GOT3 (cell line): ENCODE results near the gene EIF3I.
"Not testable (repeated sequence)": the region's sequence is repeated elsewhere in the genome, so short reads cannot be mapped to it uniquely, and the experiment has no call there.

Experiments used
- DNase-seq: peaks from one replicate; lab custom pipeline; 2025; ENCODE audit warnings: mixed read lengths; lab: John Stamatoyannopoulos, UW

Gene EIF3I

DNA sequence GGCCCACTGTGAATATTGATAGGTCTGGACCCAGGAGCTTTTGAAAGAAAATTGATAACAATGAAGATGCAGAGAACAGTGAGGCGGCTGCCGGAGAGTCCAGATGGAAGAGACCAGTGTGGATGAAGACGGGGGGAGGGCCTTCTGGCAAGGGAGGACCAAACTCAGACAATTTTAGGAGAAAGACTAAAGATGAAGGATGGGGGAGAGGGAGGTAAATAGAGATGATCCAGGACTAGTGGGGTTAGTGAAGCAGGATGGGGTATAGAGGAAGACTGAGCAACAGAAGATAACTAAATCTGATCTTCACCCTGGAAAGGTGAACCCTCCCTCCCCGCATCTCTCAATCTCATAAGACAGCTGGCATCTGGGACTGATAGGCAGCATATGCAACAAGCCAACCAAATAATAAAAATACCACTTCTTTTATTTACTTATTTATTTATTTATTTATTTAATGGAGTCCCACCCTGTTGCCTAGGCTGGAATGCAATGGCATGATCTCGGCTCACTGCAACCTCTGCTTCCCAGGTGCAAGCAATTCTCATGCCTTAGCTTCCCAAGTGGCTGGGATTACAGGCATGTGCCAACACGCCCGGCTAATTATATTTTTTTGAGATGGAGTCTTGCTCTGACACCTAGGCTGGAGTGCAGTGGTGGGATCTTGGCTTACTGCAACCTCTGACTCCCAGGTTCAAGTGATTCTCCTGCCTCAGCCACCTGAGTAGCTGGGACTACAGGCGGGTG, 10.5 kb downstream of the EIF3I start:
- no peak for DNase-seq

DNA sequence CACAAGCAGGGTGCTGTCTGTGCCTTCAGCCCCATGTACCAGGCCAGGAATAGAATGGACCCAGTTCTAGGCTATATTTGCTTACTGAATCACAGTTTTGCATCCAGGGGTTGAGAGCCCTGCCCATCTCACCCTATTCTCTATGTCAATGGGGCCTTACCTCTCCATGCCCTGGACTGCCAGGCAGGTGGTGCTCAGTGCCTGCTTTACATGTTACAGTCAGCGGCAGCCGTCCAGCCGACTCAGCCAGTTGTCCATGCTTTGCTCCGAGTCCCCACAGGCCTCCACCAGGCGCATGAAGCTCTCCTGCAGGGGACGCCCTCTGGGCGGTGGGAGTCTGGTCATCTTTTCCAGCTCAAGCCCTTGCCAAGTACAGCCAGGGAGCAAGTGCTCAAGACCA, 12.6 kb downstream of the EIF3I start:
- DNase-seq: no peak

DNA sequence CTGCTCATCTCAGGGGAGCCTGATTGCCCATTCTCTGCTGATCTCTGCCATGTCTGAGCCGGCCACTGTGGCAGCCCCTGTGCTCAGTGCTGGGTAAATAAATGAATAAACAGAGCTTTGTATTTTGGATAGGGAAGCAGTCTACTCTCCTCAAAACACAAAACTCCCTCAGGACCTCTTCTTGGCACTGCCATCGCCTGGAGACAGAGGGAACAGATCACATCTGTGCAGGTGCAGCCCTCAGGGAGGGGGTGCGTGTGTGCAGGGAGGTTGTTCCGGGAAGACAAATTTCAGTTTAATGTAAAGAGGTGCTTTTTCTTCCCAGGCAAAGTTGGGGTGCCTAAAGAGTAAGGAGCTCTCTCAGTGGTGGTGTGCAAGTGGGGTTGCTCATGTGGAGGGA, 17.1 kb downstream of the EIF3I start:
- DNase-seq: no peak

DNA sequence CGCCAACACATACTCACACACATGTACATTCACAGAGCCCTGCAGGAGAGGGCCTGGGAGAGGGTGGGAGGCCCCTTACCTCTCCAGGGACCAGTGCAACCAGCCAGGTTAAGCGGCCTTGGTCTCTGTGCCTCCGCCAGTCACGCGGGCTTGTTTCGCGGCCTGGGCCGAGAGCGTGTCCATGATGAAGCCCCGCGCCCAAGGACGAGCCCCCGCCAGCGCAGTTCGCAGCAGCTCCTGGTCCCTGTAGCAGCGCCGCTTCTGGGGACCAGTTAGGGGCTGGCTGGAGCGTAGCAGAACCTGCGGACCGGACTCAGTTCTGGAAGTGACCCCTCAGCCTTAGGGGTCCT, 17.6 kb downstream of the EIF3I start:
- DNase-seq: no peak

DNA sequence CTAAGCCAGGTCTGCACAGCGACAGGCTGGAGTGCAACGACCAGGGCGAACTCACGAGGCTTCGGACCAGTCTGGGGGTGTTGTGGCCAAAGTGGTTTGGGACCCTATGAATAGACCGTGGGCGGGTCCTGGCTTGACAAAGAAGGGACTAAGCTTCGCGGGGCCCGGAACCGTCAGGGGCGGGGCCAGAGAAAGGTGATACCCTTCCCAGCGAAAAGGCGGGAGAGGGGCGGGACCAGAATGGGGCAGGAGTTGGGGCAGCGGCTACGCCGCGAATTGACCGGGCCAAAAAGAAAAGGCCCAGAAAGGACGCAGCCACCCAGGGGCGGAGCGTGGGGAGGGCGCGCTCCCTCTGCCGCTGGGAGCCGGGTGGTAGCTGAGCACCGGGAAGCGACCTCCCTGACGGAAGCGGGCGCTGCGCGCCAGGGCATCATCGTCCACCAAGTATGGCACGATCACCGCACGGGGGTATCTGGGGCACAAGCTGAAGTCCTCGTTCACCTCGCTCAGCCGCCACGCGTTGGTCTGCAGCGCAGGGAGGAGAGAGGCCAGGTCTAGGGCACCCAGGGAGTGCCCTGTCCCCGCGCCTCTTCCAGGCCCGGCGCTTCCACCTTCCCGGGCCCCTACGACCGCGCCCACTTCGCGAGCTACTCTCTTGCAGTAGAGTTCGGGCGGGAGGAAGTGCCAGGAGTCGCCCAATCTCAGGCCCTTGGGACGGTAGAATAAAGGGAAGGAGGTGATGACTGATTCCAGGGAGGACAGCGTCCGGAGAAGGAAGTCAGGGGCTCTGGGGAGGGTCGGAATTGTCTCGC, 18.1 kb downstream of the EIF3I start:
- no peak for DNase-seq

DNA sequence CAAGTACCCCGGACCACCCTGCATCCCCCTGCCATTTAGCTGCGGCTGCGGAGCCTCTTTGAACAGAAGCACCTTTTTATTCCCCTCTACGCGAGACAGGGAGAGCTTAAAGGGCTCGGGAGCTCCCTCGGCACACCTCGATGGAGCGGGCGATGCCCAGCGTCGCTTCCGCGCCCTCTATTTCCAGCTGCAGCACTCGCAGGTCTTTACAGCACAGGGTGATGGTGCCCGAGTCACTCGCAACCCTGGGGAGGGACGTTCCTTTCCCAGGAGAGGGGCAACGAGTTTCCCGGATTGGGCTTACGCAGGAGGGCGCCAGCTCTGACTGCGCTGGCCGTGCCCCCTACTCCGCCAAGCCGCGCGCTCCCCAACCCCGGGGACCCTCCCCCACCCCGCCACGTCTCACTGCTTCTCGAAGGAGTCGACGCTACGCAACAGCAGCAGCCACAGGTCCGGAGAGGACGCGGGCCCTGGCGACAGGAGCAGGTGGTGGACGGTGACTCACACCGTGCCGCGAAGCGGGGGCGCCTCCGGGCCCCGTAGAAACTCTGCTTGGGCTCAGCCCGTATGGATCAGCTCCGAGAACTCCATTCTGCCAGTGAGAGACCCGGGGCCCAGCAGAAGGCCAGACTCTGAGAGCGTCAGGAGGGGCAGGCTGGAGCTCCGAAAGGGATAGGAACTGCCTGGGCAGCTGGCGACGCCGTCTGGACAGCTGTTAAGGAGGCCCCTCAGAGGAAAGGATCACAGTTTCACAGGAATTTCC, 19.0 kb downstream of the EIF3I start:
- DNase-seq: no peak

DNA sequence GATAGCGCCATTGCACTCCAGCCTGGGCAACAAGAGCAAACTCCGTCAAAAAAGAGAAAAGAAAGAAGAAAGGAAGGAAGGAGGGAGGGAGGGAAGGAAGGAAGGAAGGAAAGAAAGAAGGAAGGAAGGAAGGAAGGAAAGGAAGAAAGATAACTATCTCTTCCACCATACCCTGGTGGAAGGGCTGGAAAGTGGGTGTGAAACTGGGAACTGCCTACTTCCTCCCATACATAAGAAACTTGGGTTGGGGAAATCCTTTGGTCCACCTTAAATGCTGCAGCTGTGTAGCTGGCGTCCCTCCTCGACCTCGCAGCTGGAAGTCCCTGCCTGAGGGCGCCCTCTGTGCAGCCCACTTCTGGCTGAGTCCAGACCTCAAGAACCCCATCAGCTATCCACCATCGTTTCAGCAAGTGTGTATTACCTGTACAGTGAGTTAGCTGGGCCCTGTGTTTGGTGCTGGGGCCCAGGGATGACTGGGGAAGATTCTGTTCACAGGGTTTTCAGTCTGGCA, 20.2 kb downstream of the EIF3I start:
- DNase-seq: no peak

DNA sequence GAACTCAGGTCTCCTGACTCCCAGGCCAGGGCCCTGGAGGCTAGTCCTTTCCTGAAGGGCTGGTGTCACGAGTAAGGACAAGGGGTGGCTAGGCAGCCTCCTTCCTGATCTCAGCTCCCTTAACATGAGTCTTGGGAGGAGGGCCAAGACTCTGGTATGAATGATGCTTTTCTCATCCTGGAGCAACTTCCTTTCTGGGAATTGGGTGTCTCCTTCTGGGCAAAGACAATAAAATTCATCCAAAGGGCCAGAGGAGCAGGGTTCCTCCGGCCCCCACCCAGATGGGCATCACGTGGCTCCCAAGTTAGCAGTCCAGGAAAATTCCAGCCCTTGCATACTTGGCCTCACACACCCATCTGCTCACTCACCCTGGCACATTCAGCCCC, 24.7 kb downstream of the EIF3I start, which contains the start of gene FAM167B:
FAM167B (plus strand) TSS at position 335 of the 386 bp plus-strand sequence. CDS start 200 bp downstream, outside the sequence.
- DNase-seq: no peak

DNA sequence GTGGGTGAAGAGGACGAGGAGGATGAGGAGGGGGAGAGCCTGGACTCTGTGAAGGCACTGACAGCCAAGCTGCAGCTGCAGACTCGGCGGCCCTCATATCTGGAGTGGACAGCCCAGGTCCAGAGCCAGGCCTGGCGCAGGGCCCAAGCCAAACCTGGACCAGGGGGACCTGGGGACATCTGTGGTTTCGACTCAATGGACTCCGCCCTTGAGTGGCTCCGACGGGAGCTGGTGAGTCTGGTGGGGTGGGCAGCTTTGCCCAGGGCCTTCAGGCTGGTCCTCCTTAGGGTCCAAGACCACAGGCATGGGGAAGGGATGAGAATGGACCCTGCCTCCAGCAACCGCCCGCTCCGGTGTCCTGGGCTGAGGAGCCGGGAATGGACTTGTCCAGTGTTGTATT, 25.2 kb downstream of the EIF3I start:
- DNase-seq: no peak

DNA sequence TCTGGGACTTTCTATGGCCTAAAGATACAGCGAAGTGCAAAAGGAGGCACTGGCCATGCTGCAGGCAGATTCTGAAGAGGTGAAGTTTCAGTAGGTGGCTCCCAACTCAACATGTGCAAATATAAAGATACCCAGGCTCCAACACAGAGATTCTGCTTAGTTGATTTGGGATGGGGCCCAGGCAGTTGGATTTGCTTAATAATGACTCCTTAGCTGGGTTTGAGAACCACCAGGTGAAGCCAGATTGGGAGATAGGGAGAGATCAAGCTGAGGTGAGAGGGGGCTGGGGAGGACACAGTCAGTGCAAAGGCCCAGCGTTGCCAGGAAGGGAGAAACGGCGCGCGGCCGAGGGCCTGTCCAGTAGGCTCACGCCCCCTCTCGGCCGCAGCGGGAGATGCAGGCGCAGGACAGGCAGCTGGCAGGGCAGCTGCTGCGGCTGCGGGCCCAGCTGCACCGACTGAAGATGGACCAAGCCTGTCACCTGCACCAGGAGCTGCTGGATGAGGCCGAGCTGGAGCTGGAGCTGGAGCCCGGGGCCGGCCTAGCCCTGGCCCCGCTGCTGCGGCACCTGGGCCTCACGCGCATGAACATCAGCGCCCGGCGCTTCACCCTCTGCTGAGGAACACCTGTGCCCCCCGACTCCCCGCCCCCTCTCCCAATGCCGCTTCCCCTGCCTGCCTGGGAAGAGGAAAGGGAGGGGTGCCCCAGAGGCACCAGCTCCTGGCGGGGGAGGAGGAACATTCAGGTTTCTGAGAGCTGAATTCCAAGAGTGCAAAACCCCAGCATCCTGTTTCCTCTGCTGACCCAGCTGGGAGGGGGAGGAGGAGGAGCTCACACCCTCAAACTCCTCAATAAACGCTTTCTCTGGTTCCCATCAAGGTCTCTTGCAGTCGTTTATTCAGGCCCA, 26.0 kb downstream of the EIF3I start:
- DNase-seq: no peak

DNA sequence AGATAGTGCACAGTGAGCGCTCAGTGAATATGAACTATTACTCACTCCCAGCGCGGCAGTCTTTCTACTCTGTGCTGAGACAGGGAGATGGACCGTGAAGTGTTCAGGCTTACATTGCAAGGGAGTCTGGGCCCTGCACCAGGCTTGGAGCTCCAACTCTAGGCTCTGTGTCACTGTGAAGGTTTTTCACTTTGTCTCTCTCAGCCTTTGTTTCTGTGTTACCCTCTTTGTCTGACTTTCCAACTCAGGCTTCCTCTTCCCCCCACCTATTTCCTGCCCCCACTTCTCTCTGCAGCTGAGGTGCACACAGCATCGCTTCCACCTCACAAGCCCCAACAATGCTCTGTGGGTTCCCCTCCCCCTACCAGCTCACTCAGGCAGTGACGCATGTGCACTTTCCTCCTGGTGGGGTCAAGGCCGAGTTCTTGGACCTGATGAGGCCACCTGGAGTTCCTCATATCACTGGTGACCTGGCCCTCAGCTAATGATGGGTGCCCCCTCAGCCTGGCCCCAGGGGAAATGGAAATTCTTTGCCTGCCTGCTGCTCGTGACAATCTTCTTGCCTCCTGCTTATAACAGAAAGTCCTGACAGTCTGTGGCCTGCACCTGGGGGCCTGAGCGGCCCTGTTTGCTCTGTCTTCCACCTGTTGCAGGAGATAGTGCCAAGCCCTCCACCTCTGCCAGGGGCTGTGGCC, 27.8 kb downstream of the EIF3I start:
- no peak for DNase-seq

DNA sequence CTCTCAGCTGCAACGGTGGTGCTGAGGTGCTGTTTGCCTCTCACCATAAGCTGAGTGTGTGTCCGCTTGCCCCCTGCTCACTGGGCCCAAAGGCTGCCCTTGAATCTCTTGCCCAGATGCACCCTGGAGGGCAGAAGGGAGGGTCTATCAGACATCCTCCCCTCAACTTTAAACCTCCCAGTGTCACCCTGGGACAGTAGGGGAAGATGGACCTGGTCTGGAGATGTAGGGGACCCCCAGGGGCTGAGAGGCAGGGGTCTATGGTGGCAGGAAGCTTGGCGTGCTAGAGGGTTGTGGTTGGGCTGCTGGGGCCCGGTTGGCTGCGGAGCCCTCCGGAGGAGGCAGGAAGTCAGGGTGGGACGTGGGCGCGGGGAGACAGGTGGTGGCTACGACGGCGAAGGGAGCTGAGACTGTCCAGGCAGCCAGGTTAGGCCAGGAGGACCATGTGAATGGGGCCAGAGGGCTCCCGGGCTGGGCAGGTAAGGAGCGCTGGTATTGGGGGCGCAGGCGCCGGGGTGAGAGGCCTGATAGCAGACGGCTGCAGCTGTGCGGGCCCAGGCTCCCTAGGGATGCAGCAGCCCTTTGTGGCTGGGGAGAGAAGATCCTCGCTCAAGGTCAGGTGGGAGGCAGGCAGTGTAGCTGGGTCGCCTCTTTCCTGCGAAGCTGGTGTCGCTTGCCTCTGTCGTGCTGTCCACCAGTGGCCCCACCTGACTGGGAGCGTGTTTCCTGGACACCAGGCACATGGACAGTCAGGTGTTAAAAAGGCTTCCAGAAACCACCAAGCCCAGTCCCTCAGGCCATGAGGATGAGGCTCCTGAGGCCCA, 28.9 kb downstream of the EIF3I start, which contains the start of gene LCK:
LCK (plus strand) TSS at position 373 of the 824 bp plus-strand sequence. CDS start 23,065 bp downstream, outside the sequence.
- DNase-seq: no peak

DNA sequence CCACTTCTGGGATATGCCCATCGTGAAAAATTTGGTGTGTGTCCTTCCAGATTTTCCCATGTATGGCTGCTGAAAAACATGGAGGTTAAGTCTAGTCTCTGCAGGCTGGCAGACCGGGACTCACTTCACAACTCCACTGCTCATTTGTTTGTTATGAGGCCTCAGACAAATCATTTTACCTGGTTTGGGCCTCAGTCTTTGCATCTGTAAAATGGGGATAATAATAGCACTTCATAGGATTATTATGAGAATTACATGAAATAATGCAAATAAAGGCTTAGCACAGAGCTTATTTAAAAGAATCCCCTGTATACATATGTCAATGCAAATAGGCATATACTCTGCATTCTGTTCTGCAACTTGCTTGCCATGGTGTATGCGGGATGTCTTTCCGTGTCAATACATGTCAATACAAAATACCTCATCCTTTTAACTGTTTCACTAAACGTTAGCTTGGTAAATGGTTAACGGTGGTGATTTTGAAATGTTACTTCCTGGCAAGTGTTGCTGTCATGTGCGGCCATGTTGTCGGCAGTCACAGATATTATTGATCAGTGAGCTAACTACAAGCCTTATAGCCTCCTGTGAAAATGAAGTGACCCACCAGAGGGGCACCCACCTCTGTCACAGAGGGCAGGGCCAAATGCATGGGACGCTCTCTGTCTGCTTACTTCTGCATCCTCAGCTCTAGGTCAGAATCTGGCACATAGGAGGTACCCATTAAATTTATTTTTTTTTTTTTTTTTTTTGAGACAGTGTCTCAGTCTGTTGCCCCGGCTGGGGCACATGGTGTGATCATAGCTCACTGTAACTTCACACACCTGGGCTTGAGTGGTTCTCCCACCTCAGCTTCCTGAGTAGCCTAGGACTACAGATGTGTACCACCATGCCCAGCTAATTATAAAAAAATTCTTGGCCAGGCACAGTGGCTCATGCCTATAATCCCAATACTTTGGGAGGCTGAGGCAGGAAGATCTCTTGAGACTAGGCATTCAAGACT, 33.2 kb downstream of the EIF3I start:
- no peak for DNase-seq

DNA sequence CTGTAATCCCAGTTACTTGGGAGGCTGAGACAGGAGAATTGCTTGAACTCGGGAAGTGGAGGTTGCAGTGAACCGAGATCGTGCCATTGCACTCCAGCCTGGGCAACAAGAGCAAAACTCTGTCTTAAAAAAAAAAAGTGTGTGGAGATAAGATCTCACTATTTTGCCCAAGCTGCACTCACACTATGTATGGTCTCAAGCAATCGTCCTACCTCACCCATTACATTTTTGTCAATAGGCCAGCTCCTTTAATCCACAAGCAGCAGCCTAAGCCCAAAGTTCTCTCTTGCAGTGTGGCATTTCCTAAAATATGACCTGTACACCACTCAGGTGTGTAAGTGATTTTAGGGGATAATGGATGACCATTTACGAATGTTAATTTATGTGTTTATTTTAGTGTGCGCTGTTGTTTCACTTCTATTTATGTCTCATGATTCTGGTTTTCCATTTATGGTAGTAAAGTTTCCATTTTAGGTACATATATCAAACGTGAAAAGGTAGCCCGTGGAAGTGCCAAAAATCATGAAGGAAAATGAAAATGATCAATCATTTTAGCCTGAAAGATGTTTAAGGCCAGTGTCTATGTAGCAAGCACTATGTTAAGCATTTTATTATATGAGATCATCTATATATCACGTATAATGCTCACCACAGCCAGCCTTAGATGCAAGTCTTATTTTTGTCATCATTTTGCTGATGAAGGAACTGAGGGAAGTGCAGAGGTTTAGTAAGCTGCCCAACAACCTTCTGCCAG, 34.4 kb downstream of the EIF3I start:
- no peak for DNase-seq

DNA sequence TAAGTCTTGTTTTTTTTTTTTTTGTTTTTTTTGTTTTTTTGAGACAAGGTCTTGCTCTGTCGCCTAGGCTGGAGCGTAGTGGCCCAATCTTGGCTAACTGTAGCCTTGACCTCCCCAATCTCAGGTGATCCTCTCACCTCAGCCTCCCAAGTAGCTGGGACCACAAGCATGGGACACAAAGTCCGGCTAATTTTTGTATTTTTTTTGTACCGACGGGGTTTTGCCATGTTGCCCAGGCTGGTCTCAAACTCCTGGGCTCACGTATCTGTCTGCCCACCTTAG, 35.0 kb downstream of the EIF3I start:
- no peak for DNase-seq

DNA sequence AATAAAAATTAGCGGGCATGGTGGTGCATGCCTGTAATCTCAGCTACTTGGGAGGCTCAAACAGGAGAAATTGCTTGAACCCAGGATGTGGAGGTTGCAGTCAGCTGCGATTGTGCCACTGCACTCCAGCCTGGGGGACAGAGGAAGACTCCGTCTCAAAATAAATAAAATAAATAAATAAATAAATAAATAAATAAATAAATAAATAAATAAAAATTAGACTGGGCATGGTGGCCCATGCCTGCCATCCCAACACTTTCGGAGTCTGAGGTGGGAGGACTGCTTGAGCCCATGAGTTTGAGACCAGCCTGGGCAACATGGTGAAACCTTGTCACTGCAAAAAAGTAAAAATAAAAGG, 41.0 kb downstream of the EIF3I start:
- not testable (repeated sequence) for DNase-seq

DNA sequence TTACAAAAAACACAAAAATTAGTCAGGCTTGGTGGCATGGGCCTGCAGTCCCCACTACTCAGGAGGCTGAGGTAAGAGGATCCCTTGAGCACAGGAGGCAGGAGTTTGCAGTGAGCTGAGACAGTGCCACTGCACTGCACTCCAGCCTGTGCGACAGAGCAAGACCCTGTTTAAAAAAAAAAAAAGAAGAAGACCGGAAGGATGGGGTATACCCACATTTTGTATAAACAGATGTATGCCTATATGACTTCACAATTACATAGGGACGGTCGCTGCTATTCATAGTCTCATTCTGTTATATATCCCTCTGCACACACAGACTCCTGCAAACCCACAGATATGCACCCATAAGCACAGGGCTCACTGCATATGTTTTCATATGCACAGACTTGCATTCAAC, 41.5 kb downstream of the EIF3I start:
- no peak for DNase-seq

DNA sequence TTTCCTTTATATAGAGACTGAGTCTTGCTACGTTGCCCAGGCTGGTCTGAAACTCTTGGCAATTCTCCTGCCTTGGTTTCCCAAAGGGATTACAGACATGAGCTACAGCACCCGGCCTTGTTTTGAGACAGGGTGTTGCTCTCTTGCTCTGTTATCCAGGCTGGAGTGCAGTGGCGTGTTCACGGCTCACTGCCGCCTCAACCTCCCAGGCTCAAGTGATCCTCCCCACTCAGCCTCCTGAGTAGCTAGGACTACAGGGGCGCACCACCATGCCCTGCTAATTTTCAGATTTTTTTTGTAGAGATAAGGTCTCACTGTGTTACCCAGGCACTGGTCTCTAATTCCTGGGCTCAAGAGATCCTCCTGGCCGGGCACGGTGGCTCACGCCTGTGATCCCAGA, 43.6 kb downstream of the EIF3I start:
- no peak for DNase-seq
